Motor neuron (in vitro differentiated cells): ENCODE data around the gene BCAT1. TPM values are rescaled to one million over a fixed set of nuclear protein-coding genes. Genes with fewer than 3 reads are reported as not detected.

Experiments used
- ATAC-seq, 8 experiments: fragments of 200-7000 bp; cut with Tn5 transposase; replicated peaks in 6 of 8; 2 replicates each; pipeline ENCODE4 v1.8.0; 2021; ENCODE audit warnings: mild to moderate bottlenecking in 8 of 8, moderate library complexity in 8 of 8
- H3K27ac ChIP-seq, 2 donors: fragments of 250-450 bp; sonication (Bioruptor Pico); 2 replicates each; pipeline ENCODE4 v1.9.0; 2021; ENCODE audit warnings: antibody characterized with exemption in 2 of 2, mild to moderate bottlenecking in 2 of 2, moderate library complexity in 1 of 2
- H3K4me1 ChIP-seq, 2 donors: fragments of 250-450 bp; sonication (Bioruptor Pico); replicated peaks in 1 of 2; 2 replicates each; pipeline ENCODE4 v1.6.1; 2021; ENCODE audit warnings: antibody characterized with exemption in 2 of 2, mild to moderate bottlenecking in 2 of 2, moderate library complexity in 1 of 2
- H3K4me3 ChIP-seq, 5 donors: fragments of 250-450 bp; sonication (Bioruptor Pico); 2 replicates each; pipeline ENCODE4 v1.9.0; 2021; ENCODE audit warnings: antibody characterized with exemption in 5 of 5, mild to moderate bottlenecking in 5 of 5, moderate library complexity in 4 of 5
- WGBS, 10 experiments: fragments of 450-650 bp; shearing (Covaris generic); methylation state at CpG; one replicate each; pipeline ENCODE4 v1.0.0; 2022; 5-methylcytosine and 5-hydroxymethylcytosine counted together
- in situ Hi-C, 9 experiments: fragments of 400-800 bp; cut with MboI; loops; one replicate each; pipeline ENCODE4 v1.15.0; 2021; ENCODE audit warnings: low sequenced_read_pairs in 9 of 9, low pct_unique_long_range_greater_than_20kb in 2 of 9; ENCODE audit not compliant: unreplicated experiment in 9 of 9
- total RNA-seq, 8 experiments: library from RNA; unstranded; fragments of 300-600 nt; gene quantifications; 2 replicates each; pipeline versions ENCODE4 v1.2.3 to v1.2.4, GENCODE V29; 2022

The BCAT1 gene
- total RNA-seq, 8 experiments from 2014 or later, result 3.1 to 181 (median 97.1) TPM

DNA sequence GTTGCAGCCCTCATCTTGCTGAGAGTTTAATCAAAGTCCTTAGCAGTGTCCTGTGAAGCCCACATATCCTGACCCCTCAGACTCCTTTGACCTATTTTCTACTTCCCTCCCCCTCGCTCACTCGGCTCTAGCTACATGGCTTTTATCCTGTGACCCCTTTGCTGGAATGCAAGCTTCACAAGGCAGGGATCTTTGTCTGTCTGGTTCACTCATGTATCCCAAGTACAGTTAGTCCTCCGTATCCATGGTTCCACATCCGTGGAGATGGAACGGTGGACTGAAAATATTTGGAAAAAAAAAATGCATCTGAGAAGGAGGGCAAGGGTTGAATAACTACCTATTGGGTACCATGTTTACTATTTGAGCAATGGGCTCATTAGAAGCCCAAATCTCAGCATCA is 173.8 kb downstream of the BCAT1 start:
- Histone ChIP-seq H3K27ac (no peak overlapping the region), H3K4me1 (no peaks in the 10 kb centered on the region), H3K4me3 (no peak overlapping the region)
- in situ Hi-C loops, result loop anchor here in 1 of 9 experiments (25.0 kb wide), 1 partner anchor 1563 kb away; no protein-coding TSS in a partner anchor
- WGBS, 10 experiments, result 60 to 100% (median 96%) methylated on average over 1 to 4 of the region's 5 CpGs; no CpG with 5 or more reads in 2 of the 10 experiments
- peak in 1 of 8 experiments; percentile 91 for ATAC-seq

- in situ Hi-C loops, result loop anchor here in 1 of 9 experiments (25.0 kb wide), 1 partner anchor 187 kb away; no protein-coding TSS in a partner anchor
- Histone ChIP-seq H3K4me3 (no peak overlapping the region), H3K4me1 (no peaks in the 10 kb centered on the region), H3K27ac (no peak overlapping the region)
- 35 to 89% (median 69%) methylated on average over 1 to 3 of the region's 3 CpGs; no CpG with 5 or more reads in 1 of the 10 experiments for WGBS, 10 experiments
- ATAC-seq, result no peak
Observed at GRCh38 chr12:24773996-24774395, 174.9 kb downstream of the BCAT1 start.

- no peak overlapping the region for H3K4me3 ChIP-seq
- H3K27ac ChIP-seq, result no peak overlapping the region
- H3K4me1 ChIP-seq, result no peaks in the 10 kb centered on the region
- in situ Hi-C loops, result loop anchor here in 1 of 9 experiments (25.0 kb wide), 1 partner anchor 186 kb away; no protein-coding TSS in a partner anchor
- no peak for ATAC-seq
Observed at GRCh38 chr12:24772813-24773212, 176.1 kb downstream of the BCAT1 start.

DNA sequence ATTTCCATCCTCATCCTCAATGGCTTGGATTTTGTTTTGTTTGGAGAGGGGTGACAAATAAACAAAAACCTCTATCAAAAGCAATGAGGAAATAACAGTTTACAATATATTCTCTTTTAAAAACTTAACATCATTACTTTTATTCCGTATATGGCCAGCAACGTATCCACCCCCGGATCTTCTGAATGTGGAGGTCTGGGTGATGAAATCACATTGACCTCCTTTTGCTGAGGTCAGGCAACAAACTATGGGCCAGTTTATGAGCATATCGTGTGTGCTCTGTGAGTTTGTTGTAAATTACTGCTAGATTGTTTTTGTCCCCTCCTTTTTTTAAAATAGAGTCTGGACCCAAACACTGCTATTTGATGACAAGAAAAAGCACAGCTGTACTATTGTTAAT is 178.1 kb downstream of the BCAT1 start:
- in situ Hi-C loops, result loop anchor here in 1 of 9 experiments (25.0 kb wide), 1 partner anchor 184 kb away; no protein-coding TSS in a partner anchor
- WGBS, 10 experiments, result 38 to 100% (median 76%) methylated on average over 1 to 4 of the region's 4 CpGs; no CpG with 5 or more reads in 1 of the 10 experiments
- no peak for ATAC-seq
- Histone ChIP-seq H3K4me3 (no peak overlapping the region), H3K4me1 (no peaks in the 10 kb centered on the region), H3K27ac (no peak overlapping the region)

DNA sequence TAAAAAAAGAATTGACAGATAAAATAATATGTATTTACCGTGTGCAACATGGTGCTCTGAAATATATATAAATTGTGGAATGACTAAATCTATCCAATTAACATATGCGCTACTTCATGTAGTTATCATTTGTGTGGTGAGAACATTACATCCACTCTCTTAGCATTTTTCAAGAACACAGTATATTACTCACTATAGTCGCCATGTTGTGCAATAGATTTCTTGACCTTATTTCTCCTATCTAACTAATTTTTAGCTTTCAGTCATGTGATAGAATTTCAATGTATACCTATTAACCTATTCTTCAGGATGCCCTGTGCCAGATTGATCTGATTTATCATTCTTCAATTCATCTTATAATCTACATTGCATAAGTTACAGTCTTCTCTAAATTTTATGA is 178.6 kb downstream of the BCAT1 start:
- Histone ChIP-seq H3K27ac (no peak overlapping the region), H3K4me3 (no peak overlapping the region), H3K4me1 (no peaks in the 10 kb centered on the region)
- ATAC-seq, result no peak
- in situ Hi-C loops, result loop anchor here in 1 of 9 experiments (25.0 kb wide), 1 partner anchor 183 kb away; no protein-coding TSS in a partner anchor
- WGBS, 10 experiments, result 39 to 100% (median 85%) methylated on average over 2 to 3 of the region's 3 CpGs

DNA sequence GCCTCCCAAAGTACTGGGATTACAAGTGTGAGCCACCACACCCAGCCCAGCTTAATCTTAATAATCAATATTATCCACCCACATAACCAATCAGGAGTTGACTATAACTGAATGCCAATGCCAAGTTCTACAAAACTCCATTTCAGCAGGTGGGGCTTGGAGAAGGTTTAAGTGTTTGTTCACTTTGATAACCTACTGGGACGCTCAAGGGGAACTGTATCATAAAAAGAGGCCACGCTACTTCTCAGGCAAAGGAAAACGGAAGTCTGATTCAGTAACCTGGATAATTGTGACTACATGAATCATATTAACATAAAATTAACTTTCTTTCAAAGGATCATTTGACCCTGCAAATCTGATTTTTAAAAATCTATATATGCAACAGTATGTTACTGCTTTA is 179.2 kb downstream of the BCAT1 start:
- Histone ChIP-seq H3K4me1 (no peaks in the 10 kb centered on the region), H3K4me3 (no peak overlapping the region), H3K27ac (no peak overlapping the region)
- no peak for ATAC-seq
- WGBS, 10 experiments, result 49 to 100% (median 93%) methylated on average over 2 to 3 of the region's 3 CpGs; no CpG with 5 or more reads in 3 of the 10 experiments
- in situ Hi-C loops, result loop anchor here in 1 of 9 experiments (25.0 kb wide), 1 partner anchor 182 kb away; no protein-coding TSS in a partner anchor

DNA sequence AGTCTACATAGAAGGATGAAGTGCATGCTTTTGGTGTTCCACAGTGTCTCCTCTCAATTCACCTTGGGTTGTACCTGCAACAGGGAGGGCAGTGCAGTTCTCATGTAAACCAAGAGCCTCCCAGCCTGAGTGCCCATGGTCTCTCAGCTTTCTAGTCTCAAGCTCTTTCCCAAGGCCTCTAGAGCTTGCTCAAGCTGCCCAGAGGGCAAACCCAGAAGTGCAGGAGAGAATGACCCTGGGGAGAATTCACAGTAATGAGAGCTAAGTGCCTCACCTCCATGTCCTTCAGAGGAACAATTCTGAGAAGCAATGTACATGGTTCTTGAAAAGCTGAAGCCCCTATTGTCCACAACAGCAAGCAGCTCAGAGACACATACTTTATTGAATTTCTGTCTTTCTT is 180.5 kb downstream of the BCAT1 start:
- H3K4me1 ChIP-seq, result no peaks in the 10 kb centered on the region
- no peak overlapping the region for H3K27ac ChIP-seq
- in situ Hi-C loops, result loop anchor here in 1 of 9 experiments (25.0 kb wide), 1 partner anchor 181 kb away; no protein-coding TSS in a partner anchor
- H3K4me3 ChIP-seq, result no peak overlapping the region
- ATAC-seq, result no peak

GRCh38 chr12:24767016-24767415 is 181.9 kb downstream of the BCAT1 start:
- no peak for ATAC-seq
- Histone ChIP-seq H3K4me1 (no peaks in the 10 kb centered on the region), H3K4me3 (no peak overlapping the region), H3K27ac (no peak overlapping the region)
- in situ Hi-C loops, result loop anchor here in 1 of 9 experiments (25.0 kb wide), 1 partner anchor 180 kb away; no protein-coding TSS in a partner anchor
- WGBS, 10 experiments, result 18 to 86% (median 75%) methylated on average over 1 of the region's 1 CpG; no CpG with 5 or more reads in 3 of the 10 experiments

DNA sequence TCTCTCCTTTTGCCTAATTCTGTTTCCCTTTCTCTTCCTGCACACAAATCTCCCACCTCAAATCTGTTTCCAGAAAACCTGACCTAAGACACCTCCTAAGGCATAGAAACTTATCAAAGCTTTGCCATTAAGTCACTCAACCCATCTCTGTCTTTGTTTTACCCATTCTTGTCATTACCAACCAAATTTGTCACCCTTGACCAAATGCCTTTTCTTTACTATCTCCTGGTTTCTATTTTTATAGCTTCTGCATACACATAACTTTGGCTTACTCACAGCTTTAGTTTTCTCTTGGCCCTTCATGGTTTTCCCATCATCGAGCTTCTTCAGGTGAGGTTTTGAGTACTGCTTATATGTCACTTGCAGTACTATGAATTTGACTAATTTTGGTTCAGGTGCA is 184.2 kb downstream of the BCAT1 start:
- Histone ChIP-seq H3K4me3 (no peak overlapping the region), H3K4me1 (no peaks in the 10 kb centered on the region), H3K27ac (no peak overlapping the region)
- no peak for ATAC-seq
- 71 to 100% (median 97%) methylated on average over 1 of the region's 1 CpG; no CpG with 5 or more reads in 2 of the 10 experiments for WGBS, 10 experiments
- in situ Hi-C loops, result loop anchor here in 1 of 9 experiments (25.0 kb wide), 1 partner anchor 177 kb away; no protein-coding TSS in a partner anchor

DNA sequence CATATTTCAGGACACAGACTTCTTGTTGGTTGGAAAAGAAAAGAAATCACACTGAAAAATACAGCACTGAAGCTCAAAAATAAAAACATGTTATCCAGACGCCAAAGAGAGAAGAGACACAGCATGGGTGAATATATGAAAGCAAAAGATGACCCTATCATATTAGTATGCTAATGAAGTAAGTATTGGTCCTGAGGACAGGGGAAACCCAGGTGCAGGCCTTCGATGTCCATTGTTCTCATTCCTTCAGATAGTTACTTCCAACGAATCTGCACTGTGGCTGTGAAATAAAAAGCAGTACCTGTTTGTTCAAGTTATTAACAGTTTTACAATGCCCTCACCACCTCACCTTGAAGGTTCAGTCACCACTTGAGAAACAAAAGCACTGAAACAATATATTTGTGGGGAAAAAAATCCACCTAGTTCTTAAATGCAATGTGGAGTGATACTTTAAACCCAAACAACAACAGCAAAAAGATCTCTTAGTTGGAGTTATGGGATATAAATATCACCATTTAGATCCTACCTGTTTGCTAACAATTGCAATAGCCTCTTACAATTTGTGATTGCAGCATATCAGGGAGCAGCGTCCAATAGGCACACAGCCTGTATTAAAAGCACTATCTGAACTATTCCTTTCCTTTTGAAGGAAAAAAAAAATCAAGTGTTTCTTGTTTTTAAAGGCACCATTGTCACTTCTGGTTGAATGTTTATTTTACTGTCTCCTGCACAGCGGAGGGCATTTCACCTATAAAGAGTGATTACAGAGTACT is 188.1 kb downstream of the BCAT1 start:
- peak in 2 of 8 experiments; percentile 3 to 19 for ATAC-seq
- Histone ChIP-seq H3K27ac (no peak overlapping the region), H3K4me1 (no peaks in the 10 kb centered on the region), H3K4me3 (no peak overlapping the region)
- 29 to 89% (median 65%) methylated on average over 1 to 5 of the region's 5 CpGs for WGBS, 10 experiments
- in situ Hi-C loops, result loop anchor here in 1 of 9 experiments (25.0 kb wide), 1 partner anchor 173 kb away; no protein-coding TSS in a partner anchor

DNA sequence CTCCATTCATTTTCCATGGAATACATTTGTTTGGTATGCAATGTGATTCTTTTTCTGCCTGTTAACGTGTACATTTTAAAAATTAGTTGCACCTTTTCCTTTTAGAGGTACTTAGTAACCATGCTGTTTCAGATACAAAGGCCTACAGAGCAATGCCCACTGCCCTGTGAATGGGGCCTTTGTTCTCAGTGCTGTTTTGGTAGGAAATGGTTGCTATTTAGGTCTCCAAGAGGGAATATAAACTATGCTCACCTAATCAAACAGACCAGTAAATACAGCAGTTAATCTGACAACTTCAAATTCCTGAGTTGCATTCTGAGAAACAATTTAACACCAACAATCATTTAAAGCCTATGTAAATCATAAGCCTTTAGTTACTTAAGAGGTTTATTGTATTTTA is 188.7 kb downstream of the BCAT1 start:
- ATAC-seq, result peak in 3 of 8 experiments; percentile 56 to 95 (median 72)
- 40 to 100% (median 55%) methylated on average over 1 of the region's 1 CpG; no CpG with 5 or more reads in 4 of the 10 experiments for WGBS, 10 experiments
- H3K4me1 ChIP-seq, result no peaks in the 10 kb centered on the region
- no peak overlapping the region for H3K4me3 ChIP-seq
- in situ Hi-C loops, result loop anchor here in 1 of 9 experiments (25.0 kb wide), 1 partner anchor 173 kb away; no protein-coding TSS in a partner anchor
- no peak overlapping the region for H3K27ac ChIP-seq
